HepG2 (cell line): ENCODE data around the gene UTP15. TPM values are rescaled to one million over a fixed set of nuclear protein-coding genes. Genes with fewer than 3 reads are reported as not detected.

Source experiments
- BCL3 ChIP-seq: sonication (generic); formaldehyde crosslinking; IDR thresholded peaks from 2 replicates; pipeline ENCODE4 v1.5.1; 2020; ENCODE audit warnings: mild to moderate bottlenecking, missing genetic modification reagents, moderate library complexity
- FOXM1 ChIP-seq: sonication (generic); formaldehyde crosslinking; IDR thresholded peaks from 2 replicates; pipeline ENCODE4 v1.5.0; 2020; ENCODE audit warnings: missing genetic modification reagents
- IRF9 ChIP-seq: sonication (generic); formaldehyde crosslinking; IDR thresholded peaks from 2 replicates; pipeline ENCODE4 v1.8.0; 2022; ENCODE audit warnings: missing genetic modification reagents, mild to moderate bottlenecking, borderline replicate concordance
- KAT2B ChIP-seq: fragments of 150-350 bp; IDR thresholded peaks from 2 replicates; pipeline ENCODE4 v1.6.1; 2014; ENCODE audit warnings: low read depth, low read length, borderline replicate concordance
- KLF6 ChIP-seq: IDR thresholded peaks from 2 replicates; pipeline ENCODE4 v1.8.0; 2016; ENCODE audit warnings: missing biosample characterization, missing genetic modification reagents
- LBX2 ChIP-seq: sonication (generic); formaldehyde crosslinking; IDR thresholded peaks from 2 replicates; pipeline ENCODE4 v1.5.0; 2020; ENCODE audit warnings: missing genetic modification reagents, mild to moderate bottlenecking, borderline replicate concordance
- MIER3 ChIP-seq: IDR thresholded peaks from 2 replicates; pipeline ENCODE4 v1.6.1; 2016; ENCODE audit warnings: missing compliant biosample characterization, borderline replicate concordance
- MTF2 ChIP-seq: sonication (generic); formaldehyde crosslinking; IDR thresholded peaks from 2 replicates; pipeline ENCODE4 v1.5.0; 2020; ENCODE audit warnings: missing genetic modification reagents, borderline replicate concordance
- NFYC ChIP-seq: IDR thresholded peaks from 2 replicates; pipeline ENCODE4 v1.6.1; 2016; ENCODE audit warnings: missing genetic modification reagents, missing compliant biosample characterization
- PATZ1 ChIP-seq: sonication (generic); formaldehyde crosslinking; IDR thresholded peaks from 2 replicates; pipeline ENCODE4 v1.4.0; 2020; ENCODE audit warnings: missing genetic modification reagents
- RAD51 ChIP-seq: fragments of 450-650 bp; IDR thresholded peaks from 2 replicates; pipeline ENCODE4 v1.6.1; 2016; ENCODE audit warnings: borderline replicate concordance
- REL ChIP-seq: sonication (generic); formaldehyde crosslinking; conservative IDR thresholded peaks from 2 replicates; pipeline ENCODE4 v1.8.0; 2022; ENCODE audit warnings: mild to moderate bottlenecking, missing genetic modification reagents, moderate library complexity
- SATB2 ChIP-seq: sonication (generic); formaldehyde crosslinking; IDR thresholded peaks from 2 replicates; pipeline ENCODE4 v1.5.0; 2020; ENCODE audit warnings: missing genetic modification reagents
- ZBTB34 ChIP-seq: sonication (generic); formaldehyde crosslinking; IDR thresholded peaks from 2 replicates; pipeline ENCODE4 v1.8.0; 2022; ENCODE audit warnings: mild to moderate bottlenecking, missing genetic modification reagents
- ZFYVE20 ChIP-seq: sonication (generic); formaldehyde crosslinking; IDR thresholded peaks from 2 replicates; pipeline ENCODE4 v1.8.0; 2023; ENCODE audit warnings: low read depth, mild to moderate bottlenecking, moderate library complexity, missing genetic modification reagents, borderline replicate concordance
- ZNF484 ChIP-seq: sonication (generic); formaldehyde crosslinking; IDR thresholded peaks from 2 replicates; pipeline ENCODE4 v1.5.1; 2020; ENCODE audit warnings: mild to moderate bottlenecking, low read depth, missing genetic modification reagents, borderline replicate concordance
- ZNF605 ChIP-seq: sonication (generic); formaldehyde crosslinking; IDR thresholded peaks from 2 replicates; pipeline ENCODE4 v1.8.0; 2022; ENCODE audit warnings: mild to moderate bottlenecking, missing genetic modification reagents
- ZUFSP ChIP-seq: sonication (generic); formaldehyde crosslinking; IDR thresholded peaks from 2 replicates; pipeline ENCODE4 v1.9.0; 2021; ENCODE audit warnings: missing genetic modification reagents, mild to moderate bottlenecking, borderline replicate concordance
- polyA plus RNA-seq, 8 experiments: library from polyadenylated mRNA; depleted of rRNA in 3 of 8; stranded (reverse) in 7 of 8; unstranded in 1 of 8; fragments of >200 nt; fragmentation: Illumina TruSeq in 4 of 8; extraction: Trizol in 4 of 8; gene quantifications; 2 replicates each; pipeline versions ENCODE4 v1.2.1 to v1.2.3, GENCODE V29; 2011 to 2016; ENCODE audit warnings: low read depth in 4 of 8, missing spikeins in 1 of 8, mixed read lengths in 1 of 8; ENCODE audit not compliant: insufficient read depth in 1 of 8
- total RNA-seq, 5 experiments: library from RNA; depleted of rRNA; stranded (reverse); fragments of >200 nt; fragmentation: Illumina TruSeq; extraction: Trizol; gene quantifications; 2 replicates each; pipeline ENCODE4 v1.2.3, GENCODE V29; 2016; ENCODE audit warnings: low read depth in 1 of 5

Gene UTP15
- total and polyA plus RNA-seq, 2 of the 13 experiments (the other 11 are each of a cell fraction or from before 2014, with no cell fraction given): 7.3 to 35.8 TPM

- TF ChIP-seq PATZ1 (CRISPR knock-in tag): peak; percentile 38; the same call in 1 of the 2 replicates
- no peak for TF ChIP-seq RAD51
- TF ChIP-seq ZBTB34 (CRISPR knock-in tag): 0 out of 2 replicates have a peak, but pooled peaks have one; percentile 60
- no peak for TF ChIP-seq FOXM1
- no peak for TF ChIP-seq ZUFSP (CRISPR knock-in tag)
- 0 out of 2 replicates have a peak, but pooled peaks have one; percentile 40 for TF ChIP-seq BCL3 (CRISPR knock-in tag)
- no peak for TF ChIP-seq MTF2 (CRISPR knock-in tag)
- no peak; the same call in 1 of the 2 replicates for TF ChIP-seq ZFYVE20
- TF ChIP-seq MIER3: no peak
- TF ChIP-seq LBX2 (CRISPR knock-in tag): 0 out of 2 replicates have a peak, but pooled peaks have one; percentile 9
- TF ChIP-seq NFYC (CRISPR knock-in tag): no peak
- TF ChIP-seq IRF9 (CRISPR knock-in tag): 0 out of 2 replicates have a peak, but pooled peaks have one; percentile 29
- TF ChIP-seq REL (CRISPR knock-in tag): 0 out of 2 replicates have a peak, but pooled peaks have one; percentile 75
- TF ChIP-seq SATB2 (CRISPR knock-in tag): no peak
- no peak for TF ChIP-seq KAT2B
- no peak for TF ChIP-seq ZNF484
- TF ChIP-seq ZNF605: no peak
- no peak for TF ChIP-seq KLF6 (CRISPR knock-in tag)
These were observed 60.6 kb downstream of the UTP15 start, which contains the start of gene ARHGEF28 (continued) for GRCh38 chr5:73625944-73626811.
